Keratinocyte (primary cell): ENCODE measurements around the gene NUP160. TPM values are rescaled to one million over a fixed set of nuclear protein-coding genes. Genes with fewer than 3 reads are reported as not detected.

Source experiments
- DNase-seq: peaks from one replicate; pipeline ENCODE4 v3.0.0-alpha.2; 2011; ENCODE audit warnings: low read depth, missing footprints, low spot score
- FAIRE-seq: peaks from 2 replicates; lab custom pipeline; 2011; peaks lifted over from hg19 to GRCh38; lab: Jason Lieb, UNC
- H2AFZ ChIP-seq: 2 replicates; pipeline ENCODE4 v1.6.0; 2012; ENCODE audit warnings: low read length, control low read depth, inconsistent platforms; ENCODE audit not compliant: control insufficient read depth
- H3K27ac ChIP-seq: 2 replicates; pipeline ENCODE4 v1.5.1; 2011; ENCODE audit warnings: low read length; ENCODE audit not compliant: control insufficient read depth, insufficient read depth
- H3K27me3 ChIP-seq: 3 replicates; pipeline ENCODE4 v1.6.0; 2011; ENCODE audit warnings: low read length; ENCODE audit not compliant: control insufficient read depth, insufficient read depth; ENCODE audit errors: extremely low read depth
- H3K36me3 ChIP-seq, 2 experiments: 2 replicates in 1 of 2; 3 replicates in 1 of 2; pipeline ENCODE4 v1.5.1; 2011; ENCODE audit warnings: low read length in 2 of 2, mild to moderate bottlenecking in 1 of 2; ENCODE audit not compliant: control insufficient read depth in 2 of 2, insufficient read depth in 2 of 2; ENCODE audit errors: extremely low read depth in 1 of 2
- H3K4me1 ChIP-seq: 3 replicates; pipeline ENCODE4 v1.5.1; 2011; ENCODE audit warnings: low read length; ENCODE audit not compliant: control insufficient read depth, insufficient read depth; ENCODE audit errors: extremely low read depth
- H3K4me2 ChIP-seq: 3 replicates; pipeline ENCODE4 v1.6.0; 2011; ENCODE audit warnings: low read depth, low read length; ENCODE audit not compliant: control insufficient read depth, insufficient read depth; ENCODE audit errors: extremely low read depth
- H3K4me3 ChIP-seq, 3 experiments: fragments of 200-600 bp in 1 of 3; sonication (generic) in 1 of 3; 2 replicates in 2 of 3; 3 replicates in 1 of 3; pipeline ENCODE4 v1.5.1; 2011 to 2016; ENCODE audit warnings: low read length in 3 of 3, mild to moderate bottlenecking in 3 of 3, control low read depth in 2 of 3, inconsistent platforms in 1 of 3, low read depth in 1 of 3, mixed read lengths in 1 of 3, mixed run types in 1 of 3, moderate library complexity in 1 of 3; ENCODE audit not compliant: control insufficient read depth in 2 of 3, insufficient read depth in 2 of 3; ENCODE audit errors: extremely low read depth in 1 of 3
- H3K79me2 ChIP-seq: 2 replicates; pipeline ENCODE4 v1.6.0; 2012; ENCODE audit warnings: low read length; ENCODE audit not compliant: control insufficient read depth, insufficient read depth
- H3K9ac ChIP-seq: 3 replicates; pipeline ENCODE4 v1.6.0; 2011; ENCODE audit warnings: low read length; ENCODE audit not compliant: control insufficient read depth, insufficient read depth; ENCODE audit errors: extremely low read depth
- H3K9me1 ChIP-seq: 3 replicates; pipeline ENCODE4 v1.6.0; 2011; ENCODE audit warnings: low read length; ENCODE audit not compliant: control insufficient read depth, insufficient read depth; ENCODE audit errors: extremely low read depth
- H3K9me3 ChIP-seq: 2 replicates; pipeline ENCODE4 v1.5.1; 2012; ENCODE audit warnings: low read depth, low read length; ENCODE audit not compliant: control insufficient read depth
- H4K20me1 ChIP-seq: 3 replicates; pipeline ENCODE4 v1.6.0; 2011; ENCODE audit warnings: low read length; ENCODE audit not compliant: control insufficient read depth, insufficient read depth; ENCODE audit errors: extremely low read depth
- EZH2 ChIP-seq: IDR thresholded peaks from one replicate; pipeline ENCODE4 v1.6.1; 2012; ENCODE audit warnings: inconsistent platforms, mild to moderate bottlenecking, low read length, moderate library complexity
- dilution Hi-C: fragments of 300-500 bp; cut with MboI; formaldehyde crosslinking; loops from one replicate; pipeline ENCODE4 v1.7.0; 2020; ENCODE audit warnings: low sequenced_read_pairs; ENCODE audit not compliant: extremely low pct_ligation_motif_present
- polyA plus RNA-seq, 5 experiments: library from polyadenylated mRNA; depleted of rRNA in 3 of 5; stranded (reverse) in 3 of 5; stranded (forward) in 1 of 5; unstranded in 1 of 5; fragments of >200 nt; gene quantifications; 1 replicate in 1 of 5; 2 replicates in 3 of 5; 3 replicates in 1 of 5; pipeline versions ENCODE4 v1.2.1 to v1.2.3, GENCODE V29; 2011 to 2012; ENCODE audit warnings: missing spikeins in 2 of 5, low read depth in 1 of 5, low replicate concordance in 1 of 5
- TF ChIP-seq, protein P1 (sequence below), 3 experiments: IDR thresholded peaks in 1 of 3; conservative IDR thresholded peaks in 1 of 3; optimal IDR thresholded peaks in 1 of 3; 2 replicates in 2 of 3; 3 replicates in 1 of 3; pipeline versions ENCODE3 to v1.5.1; 2011; ENCODE audit warnings: low read length in 3 of 3, mild to moderate bottlenecking in 3 of 3, moderate library complexity in 2 of 3, control low read depth in 1 of 3, inconsistent platforms in 1 of 3; ENCODE audit not compliant: insufficient read depth in 2 of 3; ENCODE audit errors: extremely low read depth in 1 of 3

NUP160 gene
- polyA plus RNA-seq, 1 donor (not counting 4 experiments of a cell fraction or from before 2014, with no cell fraction given) = 26.6 TPM

DNA sequence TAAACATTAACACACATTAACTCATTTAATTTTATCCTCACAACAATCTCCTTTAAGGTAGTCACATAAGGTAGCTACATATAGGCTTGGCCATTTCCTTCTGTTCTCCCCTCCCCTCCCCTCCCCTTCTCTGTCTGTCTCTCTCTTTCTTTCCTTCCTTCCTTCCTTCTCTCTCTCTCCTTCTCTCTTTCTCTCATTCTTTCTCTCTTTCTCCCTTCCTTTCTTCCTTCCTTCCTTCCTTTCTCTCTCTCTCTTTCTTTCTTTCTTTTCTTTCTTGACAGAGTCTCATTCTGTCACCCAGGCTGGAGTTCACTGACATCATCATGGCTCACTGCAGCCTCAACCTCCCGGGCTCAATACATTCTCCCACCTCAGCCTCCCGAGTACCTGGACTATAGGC lies 22.3 kb upstream of the NUP160 start:
- H4K20me1 ChIP-seq = no peaks in the 10 kb centered on the region
- no peaks in the 10 kb centered on the region for H3K79me2 ChIP-seq
- no peaks in the 10 kb centered on the region for H3K9me3 ChIP-seq
- H2AFZ ChIP-seq = no peak overlapping the region
- DNase-seq = no peak
- H3K9me1 ChIP-seq = no peaks in the 10 kb centered on the region
- dilution Hi-C loops = no loop called here
- FAIRE-seq = no peak
- no peaks in the 10 kb centered on the region for H3K27me3 ChIP-seq
- H3K9ac ChIP-seq = no peak overlapping the region
- no peaks in the 10 kb centered on the region for H3K36me3 ChIP-seq
- H3K4me1 ChIP-seq = no peaks in the 10 kb centered on the region
- no peak overlapping the region for H3K4me3 ChIP-seq
- H3K4me2 ChIP-seq = no peak overlapping the region
- no peak for TF ChIP-seq EZH2
- no peak overlapping the region for H3K27ac ChIP-seq

DNA sequence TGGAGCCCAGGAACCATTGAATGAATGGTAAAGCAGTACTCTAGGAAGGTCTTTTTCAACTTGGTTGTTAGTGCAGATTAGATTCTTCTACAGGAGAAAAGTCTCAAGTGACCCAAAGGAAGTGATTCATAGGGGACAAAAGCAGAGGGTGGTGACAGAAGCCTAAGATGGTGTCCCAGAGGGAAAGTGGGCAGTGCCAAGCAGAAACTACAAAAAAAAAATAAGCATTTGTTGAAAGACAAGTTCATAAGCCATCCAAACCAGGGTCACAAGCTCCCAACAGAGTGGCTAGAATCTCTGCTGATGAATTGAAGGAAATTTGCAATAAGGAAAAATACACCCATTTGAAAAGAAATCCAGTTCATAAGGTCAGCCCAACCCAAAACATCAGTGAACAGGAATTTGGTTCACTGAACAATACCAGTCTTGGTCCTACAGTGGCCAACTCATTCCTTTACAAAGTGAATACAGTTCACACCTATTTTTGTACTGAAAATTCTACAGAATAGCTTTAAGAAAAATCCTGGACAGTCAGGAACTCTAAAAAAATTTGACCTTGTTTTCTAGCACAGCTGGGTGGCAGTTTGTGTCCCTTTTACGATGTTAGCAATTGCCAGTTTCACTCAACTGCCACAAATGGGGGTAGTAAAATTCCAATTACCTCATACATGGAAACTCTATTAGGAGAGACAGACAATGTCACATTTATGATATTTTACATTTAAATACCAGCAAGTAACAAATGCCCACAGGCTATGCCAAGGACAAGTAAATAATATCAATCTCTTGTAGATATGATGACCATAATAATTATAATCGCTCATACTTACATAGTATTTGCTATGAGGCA lies 21.6 kb upstream of the NUP160 start:
- H3K9me1 ChIP-seq = no peaks in the 10 kb centered on the region
- H4K20me1 ChIP-seq = no peaks in the 10 kb centered on the region
- no peaks in the 10 kb centered on the region for H3K4me1 ChIP-seq
- H3K36me3 ChIP-seq = no peaks in the 10 kb centered on the region
- H3K4me2 ChIP-seq = no peak overlapping the region
- no peak overlapping the region for H3K4me3 ChIP-seq
- no peaks in the 10 kb centered on the region for H3K27me3 ChIP-seq
- no peak overlapping the region for H2AFZ ChIP-seq
- no peak overlapping the region for H3K9ac ChIP-seq
- H3K79me2 ChIP-seq = no peaks in the 10 kb centered on the region
- H3K27ac ChIP-seq = no peak overlapping the region
- no peak for DNase-seq
- TF ChIP-seq EZH2 = no peak
- TF ChIP-seq, protein P1, sequence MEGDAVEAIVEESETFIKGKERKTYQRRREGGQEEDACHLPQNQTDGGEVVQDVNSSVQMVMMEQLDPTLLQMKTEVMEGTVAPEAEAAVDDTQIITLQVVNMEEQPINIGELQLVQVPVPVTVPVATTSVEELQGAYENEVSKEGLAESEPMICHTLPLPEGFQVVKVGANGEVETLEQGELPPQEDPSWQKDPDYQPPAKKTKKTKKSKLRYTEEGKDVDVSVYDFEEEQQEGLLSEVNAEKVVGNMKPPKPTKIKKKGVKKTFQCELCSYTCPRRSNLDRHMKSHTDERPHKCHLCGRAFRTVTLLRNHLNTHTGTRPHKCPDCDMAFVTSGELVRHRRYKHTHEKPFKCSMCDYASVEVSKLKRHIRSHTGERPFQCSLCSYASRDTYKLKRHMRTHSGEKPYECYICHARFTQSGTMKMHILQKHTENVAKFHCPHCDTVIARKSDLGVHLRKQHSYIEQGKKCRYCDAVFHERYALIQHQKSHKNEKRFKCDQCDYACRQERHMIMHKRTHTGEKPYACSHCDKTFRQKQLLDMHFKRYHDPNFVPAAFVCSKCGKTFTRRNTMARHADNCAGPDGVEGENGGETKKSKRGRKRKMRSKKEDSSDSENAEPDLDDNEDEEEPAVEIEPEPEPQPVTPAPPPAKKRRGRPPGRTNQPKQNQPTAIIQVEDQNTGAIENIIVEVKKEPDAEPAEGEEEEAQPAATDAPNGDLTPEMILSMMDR (optimal IDR thresholded peaks at IDR 0.05 in 1 of 3, IDR thresholded peaks at IDR 0.05 in 1 of 3, conservative IDR thresholded peaks at IDR 0.05 in 1 of 3; ENCODE audit: extremely low read depth in 1 of 3, insufficient read depth in 2 of 3, low read length in 3 of 3) = no peak
- no peak for FAIRE-seq
- no peaks in the 10 kb centered on the region for H3K9me3 ChIP-seq
- dilution Hi-C loops = no loop called here
